HepG2 (cell line): ENCODE measurements around the gene FBXO41. TPM values are rescaled to one million over a fixed set of nuclear protein-coding genes. Genes with fewer than 3 reads are reported as not detected.

Experiments
- ARID2 ChIP-seq: sonication (generic); formaldehyde crosslinking; IDR thresholded peaks from 2 replicates; pipeline ENCODE4 v1.8.1; 2022; ENCODE audit warnings: mild to moderate bottlenecking, missing genetic modification reagents, borderline replicate concordance
- CEBPG ChIP-seq: IDR thresholded peaks from 2 replicates; pipeline ENCODE4 v1.6.1; 2016
- CENPT ChIP-seq: sonication (generic); formaldehyde crosslinking; IDR thresholded peaks from 2 replicates; pipeline ENCODE4 v1.8.0; 2022; ENCODE audit warnings: low read depth, mild to moderate bottlenecking, moderate library complexity, missing genetic modification reagents
- DNMT3B ChIP-seq: conservative IDR thresholded peaks from 2 replicates; pipeline ENCODE4 v1.6.1; 2016; ENCODE audit warnings: missing biosample characterization, control low read depth
- NFIC ChIP-seq: IDR thresholded peaks from 2 replicates; pipeline ENCODE4 v1.6.1; 2012; ENCODE audit warnings: mild to moderate bottlenecking, low read length, inconsistent platforms
- NFKB2 ChIP-seq: sonication (generic); formaldehyde crosslinking; IDR thresholded peaks from 2 replicates; pipeline ENCODE4 v1.4.0; 2020; ENCODE audit warnings: missing genetic modification reagents, borderline replicate concordance
- U2AF1 ChIP-seq: fragments of 200-400 bp; formaldehyde crosslinking; optimal IDR thresholded peaks from 2 replicates; pipeline ENCODE3; 2017; ENCODE audit warnings: mild to moderate bottlenecking, low read depth, low read length
- ZFAT ChIP-seq: sonication (generic); formaldehyde crosslinking; conservative IDR thresholded peaks from 2 replicates; pipeline ENCODE4 v1.8.1; 2023; ENCODE audit warnings: missing genetic modification reagents, inconsistent platforms
- ZFP36L1 ChIP-seq: sonication (generic); formaldehyde crosslinking; IDR thresholded peaks from 2 replicates; pipeline ENCODE4 v1.8.0; 2022; ENCODE audit warnings: mild to moderate bottlenecking, missing genetic modification reagents, moderate library complexity
- ZFP82 ChIP-seq: sonication (generic); formaldehyde crosslinking; IDR thresholded peaks from 2 replicates; pipeline ENCODE4 v1.5.1; 2020; ENCODE audit warnings: mild to moderate bottlenecking, missing genetic modification reagents, borderline replicate concordance
- ZNF530 ChIP-seq: sonication (generic); formaldehyde crosslinking; IDR thresholded peaks from 2 replicates; pipeline ENCODE4 v1.5.0; 2020; ENCODE audit warnings: low read depth, mild to moderate bottlenecking, missing genetic modification reagents
- ZNF629 ChIP-seq: sonication (generic); formaldehyde crosslinking; conservative IDR thresholded peaks from 2 replicates; pipeline ENCODE4 v1.5.0; 2020; ENCODE audit warnings: missing genetic modification reagents
- ZNF782 ChIP-seq: sonication (generic); formaldehyde crosslinking; IDR thresholded peaks from 2 replicates; pipeline ENCODE4 v1.4.0; 2020; ENCODE audit warnings: missing genetic modification reagents, mild to moderate bottlenecking, borderline replicate concordance
- polyA plus RNA-seq, 8 experiments: library from polyadenylated mRNA; depleted of rRNA in 3 of 8; stranded (reverse) in 7 of 8; unstranded in 1 of 8; fragments of >200 nt; fragmentation: Illumina TruSeq in 4 of 8; extraction: Trizol in 4 of 8; gene quantifications; 2 replicates each; pipeline versions ENCODE4 v1.2.1 to v1.2.3, GENCODE V29; 2011 to 2016; ENCODE audit warnings: low read depth in 4 of 8, missing spikeins in 1 of 8, mixed read lengths in 1 of 8; ENCODE audit not compliant: insufficient read depth in 1 of 8
- total RNA-seq, 5 experiments: library from RNA; depleted of rRNA; stranded (reverse); fragments of >200 nt; fragmentation: Illumina TruSeq; extraction: Trizol; gene quantifications; 2 replicates each; pipeline ENCODE4 v1.2.3, GENCODE V29; 2016; ENCODE audit warnings: low read depth in 1 of 5
- TF ChIP-seq, protein P1 (sequence below): sonication (generic); formaldehyde crosslinking; IDR thresholded peaks from 2 replicates; pipeline ENCODE4 v1.9.0; 2022; ENCODE audit warnings: low read depth, missing genetic modification reagents
- TF ChIP-seq, protein P2 (sequence below): sonication (generic); formaldehyde crosslinking; IDR thresholded peaks from 2 replicates; pipeline ENCODE4 v1.8.0; 2022; ENCODE audit warnings: missing genetic modification reagents, mild to moderate bottlenecking, moderate library complexity, borderline replicate concordance
- TF ChIP-seq, protein P3 (sequence below): sonication (generic); formaldehyde crosslinking; IDR thresholded peaks from 2 replicates; pipeline ENCODE4 v1.4.0; 2020; ENCODE audit warnings: missing genetic modification reagents, borderline replicate concordance
- TF ChIP-seq, protein P4 (sequence below): sonication (generic); formaldehyde crosslinking; IDR thresholded peaks from 2 replicates; pipeline ENCODE4 v1.8.1; 2023; ENCODE audit warnings: missing genetic modification reagents, mild to moderate bottlenecking, borderline replicate concordance
- TF ChIP-seq, protein P5 (sequence below): sonication (generic); formaldehyde crosslinking; IDR thresholded peaks from 2 replicates; pipeline ENCODE4 v1.4.0; 2020; ENCODE audit warnings: low read depth, mild to moderate bottlenecking, missing genetic modification reagents
- TF ChIP-seq, protein P6 (sequence below): IDR thresholded peaks from 2 replicates; pipeline ENCODE4 v1.6.1; 2016; ENCODE audit warnings: control low read depth

FBXO41 gene
- total and polyA plus RNA-seq, 2 of the 13 experiments (the other 11 are each of a cell fraction or from before 2014, with no cell fraction given), result 4.2 to 10.3 TPM

DNA sequence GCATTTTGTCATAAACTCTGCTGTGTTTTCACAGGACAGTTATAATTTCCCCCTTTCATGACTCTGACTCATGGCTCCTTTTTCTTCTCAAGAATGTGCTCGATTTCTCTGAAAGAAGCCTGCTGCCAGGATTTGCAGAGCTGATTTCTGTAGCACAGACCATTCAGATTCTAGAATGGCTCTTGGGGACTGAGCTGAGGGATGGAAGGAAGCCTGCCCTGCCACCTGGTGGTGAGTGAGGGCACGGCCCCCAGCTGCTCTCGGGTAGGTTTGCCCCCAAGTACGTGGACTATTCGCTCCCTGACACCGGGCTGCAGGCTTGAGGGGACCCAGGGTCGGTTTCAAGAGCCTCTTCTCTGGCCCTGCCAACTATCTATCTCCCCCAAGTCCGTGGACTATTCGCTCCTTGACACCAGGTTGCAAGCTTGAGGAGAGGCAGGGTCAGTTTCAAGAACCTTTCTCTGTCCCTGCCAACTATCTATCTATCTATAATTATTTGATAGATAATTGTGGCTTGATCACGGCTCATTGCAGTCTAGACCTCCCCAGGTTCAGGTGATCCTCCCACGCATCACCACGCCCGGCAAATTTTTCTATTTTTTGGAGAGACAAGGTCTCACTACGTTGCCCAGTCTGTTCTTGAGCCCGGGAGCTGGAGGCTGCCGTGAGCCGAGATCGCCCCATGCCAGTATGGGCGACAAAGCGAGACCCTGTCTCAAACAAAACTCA, 71.7 kb downstream of the FBXO41 start (continued):
- TF ChIP-seq, protein P1, sequence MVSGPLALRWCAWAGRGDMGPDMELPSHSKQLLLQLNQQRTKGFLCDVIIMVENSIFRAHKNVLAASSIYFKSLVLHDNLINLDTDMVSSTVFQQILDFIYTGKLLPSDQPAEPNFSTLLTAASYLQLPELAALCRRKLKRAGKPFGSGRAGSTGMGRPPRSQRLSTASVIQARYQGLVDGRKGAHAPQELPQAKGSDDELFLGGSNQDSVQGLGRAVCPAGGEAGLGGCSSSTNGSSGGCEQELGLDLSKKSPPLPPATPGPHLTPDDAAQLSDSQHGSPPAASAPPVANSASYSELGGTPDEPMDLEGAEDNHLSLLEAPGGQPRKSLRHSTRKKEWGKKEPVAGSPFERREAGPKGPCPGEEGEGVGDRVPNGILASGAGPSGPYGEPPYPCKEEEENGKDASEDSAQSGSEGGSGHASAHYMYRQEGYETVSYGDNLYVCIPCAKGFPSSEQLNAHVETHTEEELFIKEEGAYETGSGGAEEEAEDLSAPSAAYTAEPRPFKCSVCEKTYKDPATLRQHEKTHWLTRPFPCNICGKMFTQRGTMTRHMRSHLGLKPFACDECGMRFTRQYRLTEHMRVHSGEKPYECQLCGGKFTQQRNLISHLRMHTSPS (CRISPR knock-in tag), result no peak
- no peak; the same call in 1 of the 2 replicates for TF ChIP-seq NFKB2 (CRISPR knock-in tag)
- no peak for TF ChIP-seq ZNF782 (CRISPR knock-in tag)
- no peak for TF ChIP-seq ZFP36L1
- TF ChIP-seq CENPT (CRISPR knock-in tag), result no peak
- TF ChIP-seq CEBPG (CRISPR knock-in tag), result no peak
- TF ChIP-seq ZNF629 (CRISPR knock-in tag), result no peak; the same call in 1 of the 2 replicates
- no peak for TF ChIP-seq ARID2 (CRISPR knock-in tag)
- no peak for TF ChIP-seq NFIC
- TF ChIP-seq, protein P2, sequence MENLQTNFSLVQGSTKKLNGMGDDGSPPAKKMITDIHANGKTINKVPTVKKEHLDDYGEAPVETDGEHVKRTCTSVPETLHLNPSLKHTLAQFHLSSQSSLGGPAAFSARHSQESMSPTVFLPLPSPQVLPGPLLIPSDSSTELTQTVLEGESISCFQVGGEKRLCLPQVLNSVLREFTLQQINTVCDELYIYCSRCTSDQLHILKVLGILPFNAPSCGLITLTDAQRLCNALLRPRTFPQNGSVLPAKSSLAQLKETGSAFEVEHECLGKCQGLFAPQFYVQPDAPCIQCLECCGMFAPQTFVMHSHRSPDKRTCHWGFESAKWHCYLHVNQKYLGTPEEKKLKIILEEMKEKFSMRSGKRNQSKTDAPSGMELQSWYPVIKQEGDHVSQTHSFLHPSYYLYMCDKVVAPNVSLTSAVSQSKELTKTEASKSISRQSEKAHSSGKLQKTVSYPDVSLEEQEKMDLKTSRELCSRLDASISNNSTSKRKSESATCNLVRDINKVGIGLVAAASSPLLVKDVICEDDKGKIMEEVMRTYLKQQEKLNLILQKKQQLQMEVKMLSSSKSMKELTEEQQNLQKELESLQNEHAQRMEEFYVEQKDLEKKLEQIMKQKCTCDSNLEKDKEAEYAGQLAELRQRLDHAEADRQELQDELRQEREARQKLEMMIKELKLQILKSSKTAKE, result no peak
- no peak for TF ChIP-seq ZNF530
- TF ChIP-seq, protein P3, sequence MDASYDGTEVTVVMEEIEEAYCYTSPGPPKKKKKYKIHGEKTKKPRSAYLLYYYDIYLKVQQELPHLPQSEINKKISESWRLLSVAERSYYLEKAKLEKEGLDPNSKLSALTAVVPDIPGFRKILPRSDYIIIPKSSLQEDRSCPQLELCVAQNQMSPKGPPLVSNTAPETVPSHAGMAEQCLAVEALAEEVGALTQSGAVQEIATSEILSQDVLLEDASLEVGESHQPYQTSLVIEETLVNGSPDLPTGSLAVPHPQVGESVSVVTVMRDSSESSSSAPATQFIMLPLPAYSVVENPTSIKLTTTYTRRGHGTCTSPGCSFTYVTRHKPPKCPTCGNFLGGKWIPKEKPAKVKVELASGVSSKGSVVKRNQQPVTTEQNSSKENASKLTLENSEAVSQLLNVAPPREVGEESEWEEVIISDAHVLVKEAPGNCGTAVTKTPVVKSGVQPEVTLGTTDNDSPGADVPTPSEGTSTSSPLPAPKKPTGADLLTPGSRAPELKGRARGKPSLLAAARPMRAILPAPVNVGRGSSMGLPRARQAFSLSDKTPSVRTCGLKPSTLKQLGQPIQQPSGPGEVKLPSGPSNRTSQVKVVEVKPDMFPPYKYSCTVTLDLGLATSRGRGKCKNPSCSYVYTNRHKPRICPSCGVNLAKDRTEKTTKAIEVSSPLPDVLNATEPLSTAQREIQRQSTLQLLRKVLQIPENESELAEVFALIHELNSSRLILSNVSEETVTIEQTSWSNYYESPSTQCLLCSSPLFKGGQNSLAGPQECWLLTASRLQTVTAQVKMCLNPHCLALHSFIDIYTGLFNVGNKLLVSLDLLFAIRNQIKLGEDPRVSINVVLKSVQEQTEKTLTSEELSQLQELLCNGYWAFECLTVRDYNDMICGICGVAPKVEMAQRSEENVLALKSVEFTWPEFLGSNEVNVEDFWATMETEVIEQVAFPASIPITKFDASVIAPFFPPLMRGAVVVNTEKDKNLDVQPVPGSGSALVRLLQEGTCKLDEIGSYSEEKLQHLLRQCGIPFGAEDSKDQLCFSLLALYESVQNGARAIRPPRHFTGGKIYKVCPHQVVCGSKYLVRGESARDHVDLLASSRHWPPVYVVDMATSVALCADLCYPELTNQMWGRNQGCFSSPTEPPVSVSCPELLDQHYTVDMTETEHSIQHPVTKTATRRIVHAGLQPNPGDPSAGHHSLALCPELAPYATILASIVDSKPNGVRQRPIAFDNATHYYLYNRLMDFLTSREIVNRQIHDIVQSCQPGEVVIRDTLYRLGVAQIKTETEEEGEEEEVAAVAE (CRISPR knock-in tag), result no peak; the same call in 1 of the 2 replicates
- TF ChIP-seq, protein P4, sequence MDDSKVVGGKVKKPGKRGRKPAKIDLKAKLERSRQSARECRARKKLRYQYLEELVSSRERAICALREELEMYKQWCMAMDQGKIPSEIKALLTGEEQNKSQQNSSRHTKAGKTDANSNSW, result no peak
- TF ChIP-seq U2AF1, result no peak
- no peak for TF ChIP-seq DNMT3B
- TF ChIP-seq, protein P5, sequence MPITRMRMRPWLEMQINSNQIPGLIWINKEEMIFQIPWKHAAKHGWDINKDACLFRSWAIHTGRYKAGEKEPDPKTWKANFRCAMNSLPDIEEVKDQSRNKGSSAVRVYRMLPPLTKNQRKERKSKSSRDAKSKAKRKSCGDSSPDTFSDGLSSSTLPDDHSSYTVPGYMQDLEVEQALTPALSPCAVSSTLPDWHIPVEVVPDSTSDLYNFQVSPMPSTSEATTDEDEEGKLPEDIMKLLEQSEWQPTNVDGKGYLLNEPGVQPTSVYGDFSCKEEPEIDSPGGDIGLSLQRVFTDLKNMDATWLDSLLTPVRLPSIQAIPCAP (CRISPR knock-in tag), result no peak
- TF ChIP-seq, protein P6, sequence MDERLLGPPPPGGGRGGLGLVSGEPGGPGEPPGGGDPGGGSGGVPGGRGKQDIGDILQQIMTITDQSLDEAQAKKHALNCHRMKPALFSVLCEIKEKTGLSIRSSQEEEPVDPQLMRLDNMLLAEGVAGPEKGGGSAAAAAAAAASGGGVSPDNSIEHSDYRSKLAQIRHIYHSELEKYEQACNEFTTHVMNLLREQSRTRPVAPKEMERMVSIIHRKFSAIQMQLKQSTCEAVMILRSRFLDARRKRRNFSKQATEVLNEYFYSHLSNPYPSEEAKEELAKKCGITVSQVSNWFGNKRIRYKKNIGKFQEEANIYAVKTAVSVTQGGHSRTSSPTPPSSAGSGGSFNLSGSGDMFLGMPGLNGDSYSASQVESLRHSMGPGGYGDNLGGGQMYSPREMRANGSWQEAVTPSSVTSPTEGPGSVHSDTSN (CRISPR knock-in tag), result no peak
- no peak for TF ChIP-seq ZFP82
- TF ChIP-seq ZFAT (CRISPR knock-in tag), result no peak
